Measurements from ENCODE around the gene FHIT.

DNA sequence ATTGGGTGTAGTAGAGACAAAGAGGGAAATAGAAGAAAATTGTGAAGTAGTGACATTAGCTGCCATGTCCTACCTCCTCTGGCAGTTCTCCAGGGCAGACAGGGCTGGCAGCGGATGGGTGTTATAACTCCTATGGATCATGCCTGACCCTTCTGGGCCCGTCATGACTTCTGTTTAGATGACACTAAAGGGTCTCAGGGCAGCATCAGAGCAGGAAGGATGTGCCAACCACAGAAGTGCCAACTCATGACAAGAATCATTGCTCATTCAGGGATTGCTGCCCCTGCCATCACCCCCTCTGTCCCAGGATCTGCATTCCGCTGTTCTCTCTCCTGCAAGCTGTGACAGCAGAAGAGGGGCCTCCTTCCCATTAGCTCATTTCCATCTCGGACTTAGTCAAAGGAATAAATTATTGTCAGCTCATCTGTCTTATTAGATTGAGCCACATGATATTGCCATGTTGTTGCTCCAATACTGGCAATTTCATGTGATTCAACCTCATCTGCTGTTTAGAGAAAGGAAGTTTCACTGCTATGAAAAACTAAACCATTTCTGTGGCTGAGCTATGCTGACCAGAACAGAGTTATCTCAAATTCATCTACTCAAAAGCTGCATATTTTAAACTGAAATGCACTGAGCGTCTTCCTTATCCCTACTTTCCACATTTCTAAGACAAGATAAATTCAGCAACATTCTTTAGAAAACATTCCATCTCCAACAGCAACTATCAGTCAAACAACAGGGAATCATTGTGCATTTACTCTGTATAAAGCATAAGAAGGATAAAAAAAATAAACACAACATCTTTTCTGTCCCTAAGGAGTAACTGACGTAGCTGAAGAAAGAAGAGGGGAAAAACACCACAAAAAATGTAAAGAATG lies 271.6 kb downstream of the FHIT start:
- TF ChIP-seq POLR2A (IDR thresholded peaks at IDR 0.05; ENCODE audit: low read depth, low read length), result no peak
- no peak for TF ChIP-seq POLR2AphosphoS5 (IDR thresholded peaks at IDR 0.05; ENCODE audit: low read depth, low read length)
- TF ChIP-seq TAF1 (IDR thresholded peaks at IDR 0.05; ENCODE audit: borderline replicate concordance, low read depth, low read length), result no peak

Measured in GM12892 (cell line).